NCI-H524 (cell line): ENCODE results near the gene NPLOC4.

Source experiments
- DNase-seq, 2 experiments: peaks; one replicate each; lab custom pipeline; 2025; lab: John Stamatoyannopoulos, UW

NPLOC4 gene

GRCh38 chr17:81583589-81584342, 53.1 kb downstream of the NPLOC4 start:
- DNase-seq: no peak

- no peak for DNase-seq
Observed at GRCh38 chr17:81582749-81583148, 54.2 kb downstream of the NPLOC4 start.

GRCh38 chr17:81582341-81582740, 54.6 kb downstream of the NPLOC4 start:
- no peak for DNase-seq

GRCh38 chr17:81581758-81582157, 55.2 kb downstream of the NPLOC4 start:
- DNase-seq: no peak

- DNase-seq: no peak
Observed at GRCh38 chr17:81580481-81580880, 56.4 kb downstream of the NPLOC4 start.

- no peak for DNase-seq
Observed at GRCh38 chr17:81579821-81580321, 57.0 kb downstream of the NPLOC4 start.

GRCh38 chr17:81579298-81579697, 57.6 kb downstream of the NPLOC4 start:
- DNase-seq: no peak

- no peak for DNase-seq
Observed at GRCh38 chr17:81578561-81579225, 58.2 kb downstream of the NPLOC4 start.

GRCh38 chr17:81578038-81578441, 58.9 kb downstream of the NPLOC4 start:
- no peak for DNase-seq

- DNase-seq: no peak
Observed at GRCh38 chr17:81577278-81578000, 59.5 kb downstream of the NPLOC4 start.

- DNase-seq: no peak
Observed at GRCh38 chr17:81576621-81577277, 60.2 kb downstream of the NPLOC4 start.

GRCh38 chr17:81575836-81576235, 61.1 kb downstream of the NPLOC4 start:
- no peak for DNase-seq

GRCh38 chr17:81574643-81574956, 62.3 kb downstream of the NPLOC4 start:
- DNase-seq: peak in 1 of 2 experiments; percentile 56

- peak; percentile 74 to 95 for DNase-seq
Observed at GRCh38 chr17:81573794-81574642, 62.9 kb downstream of the NPLOC4 start.

GRCh38 chr17:81572563-81573168, 64.2 kb downstream of the NPLOC4 start:
- DNase-seq: no peak

- DNase-seq: no peak
Observed at GRCh38 chr17:81570964-81571363, 65.9 kb downstream of the NPLOC4 start.

GRCh38 chr17:81569986-81570514, 66.9 kb downstream of the NPLOC4 start:
- no peak for DNase-seq

GRCh38 chr17:81568416-81568815, 68.5 kb downstream of the NPLOC4 start:
- no peak for DNase-seq

- no peak for DNase-seq
Observed at GRCh38 chr17:81567191-81567590, 69.7 kb downstream of the NPLOC4 start.

- DNase-seq: peak; percentile 82 to 93
Observed at GRCh38 chr17:81566461-81567126, 70.3 kb downstream of the NPLOC4 start.
